ENCODE results near the gene UCP3. TPM values are rescaled to one million over a fixed set of nuclear protein-coding genes. Genes with fewer than 3 reads are reported as not detected.

The UCP3 gene
- total RNA-seq, 1 experiment from 2014 or later, result 1.2 TPM

DNA sequence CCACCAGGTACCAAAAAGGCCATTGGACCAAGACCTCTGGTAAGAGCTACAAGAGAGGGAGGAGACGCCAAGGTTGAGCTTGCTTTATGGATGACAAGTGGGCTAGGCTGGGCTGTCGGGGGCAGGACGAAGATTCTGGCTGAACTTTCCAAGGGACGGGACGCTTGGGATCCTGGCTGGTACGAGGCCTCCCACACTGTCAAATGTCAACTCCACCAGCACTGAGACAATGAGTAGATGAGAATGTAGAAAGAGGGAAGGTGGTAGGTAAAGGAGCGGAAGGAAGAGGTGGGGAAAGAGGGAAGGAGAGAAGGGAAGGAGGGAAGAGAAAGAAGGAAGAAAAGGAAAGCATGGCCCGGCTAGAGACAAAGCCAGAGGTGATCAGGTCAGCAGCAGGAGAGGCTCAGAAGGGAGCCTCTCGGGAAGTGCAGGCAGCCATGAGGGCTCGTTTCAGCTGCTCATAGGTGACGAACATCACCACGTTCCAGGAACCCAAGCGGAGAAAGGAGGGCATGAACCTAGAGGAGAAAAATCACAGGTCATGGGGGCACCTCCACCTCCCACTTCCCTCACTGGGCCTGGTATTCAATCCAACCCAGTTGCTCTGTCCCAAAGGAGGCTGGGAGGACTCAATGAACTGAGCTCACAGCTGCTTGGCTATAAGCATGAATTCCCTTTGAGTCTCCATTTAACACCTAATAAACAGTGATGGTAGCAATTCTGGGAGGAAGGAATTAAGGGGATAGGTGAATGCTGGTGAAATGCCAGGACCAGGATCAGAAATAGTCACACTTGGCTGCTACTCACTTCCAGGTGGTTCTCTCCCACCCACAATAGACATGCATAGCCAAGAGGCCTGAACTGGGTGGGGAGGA lies 34.0 kb downstream of the UCP3 start:
- Histone ChIP-seq H3K4me1 (ENCODE audit: insufficient read depth, low read length) (peaks cover 10% of the 10 kb centered on the region), H3K27me3 (ENCODE audit: low read length) (no peaks in the 10 kb centered on the region), H4K20me1 (ENCODE audit: low read length) (no peaks in the 10 kb centered on the region), H3K9me3 (ENCODE audit: low read length) (no peaks in the 10 kb centered on the region), H2AFZ (ENCODE audit: low read length) (no peak overlapping the region), H3F3A (ENCODE audit: low read length, unreplicated experiment) (no peaks in the 10 kb centered on the region), H3K4me3 (ENCODE audit: low read length) (no peak overlapping the region), H3K9me2 (replicated peaks; ENCODE audit: low read length) (no peaks in the 10 kb centered on the region), H3K9ac (ENCODE audit: low read length) (no peak overlapping the region), H3K27ac (ENCODE audit: low read length) (no peak overlapping the region), H3K79me2 (ENCODE audit: low read length) (no peaks in the 10 kb centered on the region), H3K4me2 (ENCODE audit: low read length) (no peak overlapping the region), H3K36me3 (ENCODE audit: low read depth, low read length) (peaks cover 17% of the 10 kb centered on the region)
- ChIA-PET POLR2A (ENCODE audit: unreplicated experiment) (interaction anchor here (0.5 kb wide), 1 partner anchor 314 kb away, joined by 4 read pairs; no protein-coding TSS in a partner anchor), CTCF (no interaction called here)
- TF ChIP-seq, protein P1, sequence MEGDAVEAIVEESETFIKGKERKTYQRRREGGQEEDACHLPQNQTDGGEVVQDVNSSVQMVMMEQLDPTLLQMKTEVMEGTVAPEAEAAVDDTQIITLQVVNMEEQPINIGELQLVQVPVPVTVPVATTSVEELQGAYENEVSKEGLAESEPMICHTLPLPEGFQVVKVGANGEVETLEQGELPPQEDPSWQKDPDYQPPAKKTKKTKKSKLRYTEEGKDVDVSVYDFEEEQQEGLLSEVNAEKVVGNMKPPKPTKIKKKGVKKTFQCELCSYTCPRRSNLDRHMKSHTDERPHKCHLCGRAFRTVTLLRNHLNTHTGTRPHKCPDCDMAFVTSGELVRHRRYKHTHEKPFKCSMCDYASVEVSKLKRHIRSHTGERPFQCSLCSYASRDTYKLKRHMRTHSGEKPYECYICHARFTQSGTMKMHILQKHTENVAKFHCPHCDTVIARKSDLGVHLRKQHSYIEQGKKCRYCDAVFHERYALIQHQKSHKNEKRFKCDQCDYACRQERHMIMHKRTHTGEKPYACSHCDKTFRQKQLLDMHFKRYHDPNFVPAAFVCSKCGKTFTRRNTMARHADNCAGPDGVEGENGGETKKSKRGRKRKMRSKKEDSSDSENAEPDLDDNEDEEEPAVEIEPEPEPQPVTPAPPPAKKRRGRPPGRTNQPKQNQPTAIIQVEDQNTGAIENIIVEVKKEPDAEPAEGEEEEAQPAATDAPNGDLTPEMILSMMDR (conservative IDR thresholded peaks at IDR 0.05; ENCODE audit: low read depth, low read length), result no peak
- no peak for TF ChIP-seq EZH2phosphoT487 (IDR thresholded peaks at IDR 0.05; ENCODE audit: borderline replicate concordance, low read length)
- TF ChIP-seq EZH2 (IDR thresholded peaks at IDR 0.05; ENCODE audit: low read length, unreplicated experiment), result no peak
- DNase-seq (no peak), ATAC-seq (no peak)
- no TSS peak for BruUV-seq (replicated peaks)
- intact Hi-C loops (cut with micrococcal nuclease), result no loop called here

DNA sequence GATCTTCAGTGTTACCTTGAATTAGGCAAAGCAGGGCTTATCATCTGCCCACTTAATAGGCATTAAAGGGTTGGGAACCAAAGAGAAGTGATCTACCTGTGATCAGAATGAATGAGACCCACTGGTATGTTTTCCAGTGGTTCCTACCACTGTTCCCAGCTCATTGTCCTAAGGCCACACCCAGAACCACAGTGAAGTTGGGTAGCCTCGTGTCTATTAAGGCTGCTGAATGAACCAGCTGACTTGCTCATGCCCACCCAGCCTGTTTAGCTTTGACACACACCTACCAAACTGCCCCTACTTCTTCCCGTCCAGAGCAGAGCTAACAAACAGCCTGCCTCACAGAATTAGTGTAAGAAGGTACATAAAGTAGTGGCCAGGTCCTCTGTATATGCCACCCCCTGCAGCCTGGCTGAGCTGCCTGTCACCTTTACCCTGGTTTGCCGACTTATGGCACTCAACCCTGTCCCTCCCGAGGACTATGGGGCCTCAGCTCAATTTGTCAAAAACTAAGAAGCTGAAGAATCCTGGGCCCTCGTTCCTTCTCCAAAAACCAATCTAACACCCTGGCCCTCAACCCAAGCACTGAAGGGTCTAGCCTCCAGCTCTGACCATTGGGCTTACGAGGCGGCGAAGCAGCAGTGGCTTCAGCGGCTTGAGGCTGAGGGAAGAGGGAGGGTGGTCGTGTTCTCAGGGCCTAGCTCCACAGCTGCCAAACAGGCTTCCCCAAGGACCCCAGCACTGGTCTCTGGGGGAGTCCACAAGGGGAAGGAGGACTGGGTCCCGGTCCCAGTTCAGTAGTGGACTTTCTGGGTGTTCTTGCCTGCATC lies 36.0 kb downstream of the UCP3 start:
- TF ChIP-seq EZH2 (IDR thresholded peaks at IDR 0.05; ENCODE audit: low read length, unreplicated experiment), result no peak
- TF ChIP-seq, protein P1 (conservative IDR thresholded peaks at IDR 0.05; ENCODE audit: low read depth, low read length), result no peak
- POLR2A ChIA-PET (ENCODE audit: unreplicated experiment), result interaction anchor here (0.6 kb wide), 1 partner anchor 380 kb away, joined by 6 read pairs; no protein-coding TSS in a partner anchor
- CTCF ChIA-PET, result no interaction called here

More for the DNA sequence above, 36.0 kb downstream of the UCP3 start:
- no peaks in the 10 kb centered on the region for H3K9me2 ChIP-seq (replicated peaks; ENCODE audit: low read length)
- H3K4me3 ChIP-seq (ENCODE audit: low read length), result no peak overlapping the region
- ATAC-seq (no peak), DNase-seq (no peak)
- H3K4me1 ChIP-seq (ENCODE audit: insufficient read depth, low read length), result peaks cover 8% of the 10 kb centered on the region
- no peak overlapping the region for H3K9ac ChIP-seq (ENCODE audit: low read length)
- H3F3A ChIP-seq (ENCODE audit: low read length, unreplicated experiment), result no peaks in the 10 kb centered on the region
- H3K27ac ChIP-seq (ENCODE audit: low read length), result no peak overlapping the region
- no TSS peak for BruUV-seq (replicated peaks)
- no peaks in the 10 kb centered on the region for H4K20me1 ChIP-seq (ENCODE audit: low read length)
- H2AFZ ChIP-seq (ENCODE audit: low read length), result no peak overlapping the region
- H3K4me2 ChIP-seq (ENCODE audit: low read length), result no peak overlapping the region
- intact Hi-C loops (cut with micrococcal nuclease), result no loop called here
- H3K27me3 ChIP-seq (ENCODE audit: low read length), result no peaks in the 10 kb centered on the region
- H3K36me3 ChIP-seq (ENCODE audit: low read depth, low read length), result peaks cover 13% of the 10 kb centered on the region
- H3K79me2 ChIP-seq (ENCODE audit: low read length), result no peaks in the 10 kb centered on the region
- H3K9me3 ChIP-seq (ENCODE audit: low read length), result no peaks in the 10 kb centered on the region

All from PC-3 (cell line).